Activated B cell treated with CpG ODN at 0.5 μM for 24 hours (primary cell): ENCODE results near the gene DLGAP1. TPM values are rescaled to one million over a fixed set of nuclear protein-coding genes. Genes with fewer than 3 reads are reported as not detected.

Source experiments
- ATAC-seq: fragments of 200-7000 bp; cut with Tn5 transposase; one replicate; pipeline ENCODE4 v1.10.0; 2021; ENCODE audit warnings: low read depth, mild to moderate bottlenecking, moderate library complexity
- CTCF ChIA-PET: fragments of 350-600 bp; sonication (Branson Sonifier 250); formaldehyde crosslinking; loops from one replicate; lab custom pipeline; 2021; ENCODE audit warnings: antibody characterized with exemption; lab: Charles Lee
- POLR2A ChIA-PET: fragments of 350-600 bp; sonication (Branson Sonifier 250); formaldehyde crosslinking; loops from one replicate; lab custom pipeline; 2021; ENCODE audit warnings: antibody characterized with exemption; lab: Charles Lee
- DNase-seq: peaks from one replicate; pipeline ENCODE4 v3.0.0; 2022
- H3K27ac Mint-ChIP-seq: one replicate; pipeline ENCODE4 v1.8.0; 2020; ENCODE audit warnings: mixed read lengths
- H3K27me3 Mint-ChIP-seq: one replicate; pipeline ENCODE4 v1.8.0; 2021; ENCODE audit warnings: mixed read lengths
- H3K36me3 Mint-ChIP-seq: one replicate; pipeline ENCODE4 v1.8.0; 2021; ENCODE audit warnings: low read depth, mixed read lengths
- H3K4me1 Mint-ChIP-seq: one replicate; pipeline ENCODE4 v1.8.0; 2021; ENCODE audit warnings: mixed read lengths
- H3K4me3 Mint-ChIP-seq: one replicate; pipeline ENCODE4 v1.8.0; 2020; ENCODE audit warnings: mild to moderate bottlenecking, mixed read lengths
- H3K9me3 Mint-ChIP-seq: one replicate; pipeline ENCODE4 v1.8.0; 2020; ENCODE audit warnings: mixed read lengths
- CTCF ChIP-seq: fragments of 200-600 bp; IDR thresholded peaks from one replicate; pipeline ENCODE4 v1.8.0; 2022; ENCODE audit warnings: antibody characterized with exemption, mild to moderate bottlenecking
- intact Hi-C: fragments of 100-400 bp; cut with micrococcal nuclease; formaldehyde crosslinking; loops from one replicate; pipeline ENCODE4 v1.15.1; 2024
- total RNA-seq: library from RNA; stranded (reverse); gene quantifications from 2 replicates; pipeline ENCODE4 v1.2.3, GENCODE V29; 2022

The DLGAP1 gene
- total RNA-seq, 1 donor from 2014 or later: 0.18 TPM

- intact Hi-C loops: no loop called here
- CTCF ChIA-PET: no interaction called here
- no peak overlapping the region for H3K27ac Mint-ChIP-seq
- no peak for ATAC-seq
- H3K27me3 Mint-ChIP-seq: peaks cover 19% of the 10 kb centered on the region
- H3K4me3 Mint-ChIP-seq: no peak overlapping the region
- peaks cover 3% of the 10 kb centered on the region for H3K4me1 Mint-ChIP-seq
- H3K9me3 Mint-ChIP-seq: no peaks in the 10 kb centered on the region
- H3K36me3 Mint-ChIP-seq: no peaks in the 10 kb centered on the region
- POLR2A ChIA-PET: no interaction called here
- no peak for DNase-seq
- no peak for TF ChIP-seq CTCF
Measured at GRCh38 chr18:4453567-4453873, 1.6 kb downstream of the DLGAP1 start.

- Mint-ChIP-seq H3K27me3 (peaks cover 13% of the 10 kb centered on the region), H3K4me1 (no peaks in the 10 kb centered on the region), H3K4me3 (no peak overlapping the region), H3K27ac (no peak overlapping the region), H3K36me3 (no peaks in the 10 kb centered on the region), H3K9me3 (no peaks in the 10 kb centered on the region)
- no peak for ATAC-seq
- ChIA-PET CTCF (no interaction called here), POLR2A (no interaction called here)
- intact Hi-C loops: no loop called here
- TF ChIP-seq CTCF: no peak
- DNase-seq: no peak
Measured at GRCh38 chr18:4450065-4450658, 4.9 kb downstream of the DLGAP1 start.

GRCh38 chr18:4445902-4446301 lies 9.2 kb downstream of the DLGAP1 start:
- Mint-ChIP-seq H3K36me3 (no peaks in the 10 kb centered on the region), H3K9me3 (no peaks in the 10 kb centered on the region), H3K27ac (no peak overlapping the region), H3K4me1 (no peaks in the 10 kb centered on the region), H3K27me3 (no peaks in the 10 kb centered on the region), H3K4me3 (no peak overlapping the region)
- ATAC-seq: no peak
- POLR2A ChIA-PET: no interaction called here
- CTCF ChIA-PET: no interaction called here
- DNase-seq: no peak
- intact Hi-C loops: no loop called here
- no peak for TF ChIP-seq CTCF

GRCh38 chr18:4444306-4444705 lies 10.8 kb downstream of the DLGAP1 start:
- ATAC-seq: no peak
- no peak for DNase-seq
- ChIA-PET CTCF (no interaction called here), POLR2A (no interaction called here)
- Mint-ChIP-seq H3K9me3 (no peaks in the 10 kb centered on the region), H3K4me1 (no peaks in the 10 kb centered on the region), H3K4me3 (no peak overlapping the region), H3K36me3 (no peaks in the 10 kb centered on the region), H3K27ac (no peak overlapping the region), H3K27me3 (no peaks in the 10 kb centered on the region)
- intact Hi-C loops: no loop called here
- no peak for TF ChIP-seq CTCF

- ChIA-PET CTCF (no interaction called here), POLR2A (no interaction called here)
- intact Hi-C loops: no loop called here
- H3K9me3 Mint-ChIP-seq: no peaks in the 10 kb centered on the region
- no peaks in the 10 kb centered on the region for H3K4me1 Mint-ChIP-seq
- DNase-seq (no peak), ATAC-seq (no peak)
- no peak for TF ChIP-seq CTCF
- no peaks in the 10 kb centered on the region for H3K36me3 Mint-ChIP-seq
- no peak overlapping the region for H3K4me3 Mint-ChIP-seq
- H3K27ac Mint-ChIP-seq: no peak overlapping the region
- no peaks in the 10 kb centered on the region for H3K27me3 Mint-ChIP-seq
Measured at GRCh38 chr18:4441098-4441497, 14.0 kb downstream of the DLGAP1 start.
